HG03558 (cell line): Measurements from ENCODE around the gene MBP.

Experiments used
- ATAC-seq: cut with Tn5 transposase; IDR thresholded peaks from one replicate; pipeline ENCODE4 v1.9.1; 2021; ENCODE audit warnings: moderate number of reproducible peaks; ENCODE audit not compliant: unreplicated experiment; ENCODE audit errors: extremely low read depth

The MBP gene

GRCh38 chr18:77103187-77103850, 29.3 kb downstream of the MBP start:
- ATAC-seq = no peak

GRCh38 chr18:77102259-77103040, 30.1 kb downstream of the MBP start:
- ATAC-seq = peak; percentile 72

GRCh38 chr18:77101410-77102258, 30.9 kb downstream of the MBP start:
- no peak for ATAC-seq

GRCh38 chr18:77100751-77101355, 31.7 kb downstream of the MBP start:
- no peak for ATAC-seq

GRCh38 chr18:77099485-77100370, 32.9 kb downstream of the MBP start:
- no peak for ATAC-seq

GRCh38 chr18:77098538-77099174, 33.9 kb downstream of the MBP start:
- ATAC-seq = no peak

- ATAC-seq = no peak
Observed at GRCh38 chr18:77098029-77098428, 34.6 kb downstream of the MBP start.

GRCh38 chr18:77096936-77097886, 35.4 kb downstream of the MBP start:
- ATAC-seq = no peak

GRCh38 chr18:77095391-77096371, 36.9 kb downstream of the MBP start:
- no peak for ATAC-seq

GRCh38 chr18:77093586-77093985, 39.0 kb downstream of the MBP start:
- no peak for ATAC-seq

- no peak for ATAC-seq
Observed at GRCh38 chr18:77093067-77093430, 39.5 kb downstream of the MBP start.

GRCh38 chr18:77092104-77093066, 40.2 kb downstream of the MBP start:
- ATAC-seq = no peak

- ATAC-seq = no peak
Observed at GRCh38 chr18:77091366-77091765, 41.2 kb downstream of the MBP start.

- no peak for ATAC-seq
Observed at GRCh38 chr18:77090546-77091174, 41.9 kb downstream of the MBP start.

GRCh38 chr18:77089723-77090285, 42.8 kb downstream of the MBP start:
- no peak for ATAC-seq
